IMR-90 (cell line): ENCODE data around the gene ABCF1. TPM values are rescaled to one million over a fixed set of nuclear protein-coding genes. Genes with fewer than 3 reads are reported as not detected.

Experiments
- ATAC-seq: fragments of 200-7000 bp; cut with Tn5 transposase; 2 replicates; pipeline ENCODE4 v1.9.1; 2020; ENCODE audit warnings: low read depth, mild to moderate bottlenecking, moderate library complexity
- BruUV-seq: library from RNA; stranded (reverse); fragments of 400-500 nt; replicated peaks from 2 replicates; lab custom pipeline; 2021; lab: Mats Ljungman, UMichigan
- CTCF ChIA-PET: fragments of 300-600 bp; formaldehyde crosslinking; extraction: SDS; loops from one replicate; lab custom pipeline; 2021; ENCODE audit warnings: antibody characterized with exemption; lab: Yijun Ruan, JAX
- POLR2A ChIA-PET: fragments of 300-600 bp; sonication (Branson Sonifier 250); formaldehyde crosslinking; loops from one replicate; lab custom pipeline; 2022; ENCODE audit warnings: antibody characterized with exemption; ENCODE audit not compliant: unreplicated experiment; lab: Charles Lee
- DNase-seq: peaks from one replicate; pipeline ENCODE4 v3.0.0; 2013
- H2AFZ ChIP-seq: replicated peaks from 2 replicates; pipeline ENCODE3; 2013; ENCODE audit warnings: low read length, mild to moderate bottlenecking; ENCODE audit not compliant: poor library complexity
- H2AK5ac ChIP-seq: 2 replicates; pipeline ENCODE4 v1.6.1; 2013; ENCODE audit warnings: low read depth, low read length, inconsistent platforms
- H2AK9ac ChIP-seq: replicated peaks from 2 replicates; pipeline ENCODE3; 2013; ENCODE audit warnings: mild to moderate bottlenecking, low read depth, low read length, moderate library complexity; ENCODE audit not compliant: poor library complexity
- H2BK120ac ChIP-seq: 2 replicates; pipeline ENCODE4 v1.6.1; 2013; ENCODE audit warnings: low read depth, low read length, inconsistent platforms
- H2BK15ac ChIP-seq: 3 replicates; pipeline ENCODE4 v1.6.1; 2013; ENCODE audit warnings: low read depth, low read length, inconsistent platforms
- H2BK20ac ChIP-seq: 2 replicates; pipeline ENCODE4 v1.6.1; 2013; ENCODE audit warnings: low read depth, mild to moderate bottlenecking, inconsistent platforms, low read length, moderate library complexity
- H2BK5ac ChIP-seq: 2 replicates; pipeline ENCODE4 v1.6.1; 2013; ENCODE audit warnings: mild to moderate bottlenecking, low read depth, low read length, inconsistent platforms; ENCODE audit not compliant: poor library complexity, severe bottlenecking
- H3K14ac ChIP-seq: replicated peaks from 2 replicates; pipeline ENCODE4 v1.6.1; 2013; ENCODE audit warnings: low read depth, low read length, inconsistent platforms
- H3K18ac ChIP-seq: 2 replicates; pipeline ENCODE4 v1.6.1; 2013; ENCODE audit warnings: low read depth, low read length, control low read depth
- H3K23ac ChIP-seq: 2 replicates; pipeline ENCODE4 v1.6.1; 2013; ENCODE audit warnings: low read depth, low read length, inconsistent platforms
- H3K27ac ChIP-seq: 2 replicates; pipeline ENCODE4 v1.5.1; 2013; ENCODE audit warnings: mild to moderate bottlenecking, control low read depth, low read length; ENCODE audit not compliant: insufficient read depth
- H3K27me3 ChIP-seq: 2 replicates; pipeline ENCODE4 v1.6.1; 2013; ENCODE audit warnings: low read length; ENCODE audit not compliant: control insufficient read depth, insufficient read depth
- H3K36me3 ChIP-seq: 2 replicates; pipeline ENCODE4 v1.6.1; 2013; ENCODE audit warnings: low read length, mixed read lengths; ENCODE audit not compliant: control insufficient read depth, insufficient read depth
- H3K4ac ChIP-seq: 2 replicates; pipeline ENCODE4 v1.6.1; 2013; ENCODE audit warnings: low read depth, low read length, inconsistent platforms
- H3K4me1 ChIP-seq: 2 replicates; pipeline ENCODE4 v1.6.1; 2013; ENCODE audit warnings: low read length, mixed read lengths; ENCODE audit not compliant: control insufficient read depth, insufficient read depth
- H3K4me2 ChIP-seq: 2 replicates; pipeline ENCODE4 v1.6.1; 2013; ENCODE audit warnings: low read depth, mild to moderate bottlenecking, control low read depth, low read length, moderate library complexity
- H3K4me3 ChIP-seq: 2 replicates; pipeline ENCODE4 v1.5.1; 2013; ENCODE audit warnings: low read depth, mild to moderate bottlenecking, control low read depth, low read length, moderate library complexity; ENCODE audit not compliant: insufficient read depth
- H3K56ac ChIP-seq: 2 replicates; pipeline ENCODE4 v1.6.1; 2013; ENCODE audit warnings: low read length, inconsistent platforms; ENCODE audit not compliant: insufficient read depth; ENCODE audit errors: extremely low read depth
- H3K79me1 ChIP-seq, 2 experiments: 2 replicates each; pipeline ENCODE4 v1.6.1; 2013; ENCODE audit warnings: low read length in 2 of 2, inconsistent platforms in 1 of 2, low read depth in 1 of 2
- H3K9ac ChIP-seq: 2 replicates; pipeline ENCODE4 v1.6.1; 2013; ENCODE audit warnings: low read depth, low read length, control low read depth
- H3K9me1 ChIP-seq: 2 replicates; pipeline ENCODE4 v1.6.1; 2013; ENCODE audit warnings: low read length, inconsistent platforms; ENCODE audit not compliant: insufficient read depth
- H3K9me3 ChIP-seq: 2 replicates; pipeline ENCODE4 v1.6.1; 2013; ENCODE audit warnings: low read length; ENCODE audit not compliant: control insufficient read depth, insufficient read depth
- H4K20me1 ChIP-seq: 2 replicates; pipeline ENCODE4 v1.6.1; 2013; ENCODE audit warnings: low read length, inconsistent platforms; ENCODE audit not compliant: insufficient read depth
- H4K5ac ChIP-seq: 2 replicates; pipeline ENCODE4 v1.6.1; 2013; ENCODE audit warnings: mild to moderate bottlenecking, low read depth, low read length, control low read depth
- H4K8ac ChIP-seq, 2 experiments: 2 replicates each; pipeline ENCODE4 v1.6.1; 2013; ENCODE audit warnings: low read depth in 2 of 2, low read length in 2 of 2, control low read depth in 1 of 2, inconsistent platforms in 1 of 2
- H4K91ac ChIP-seq: 2 replicates; pipeline ENCODE4 v1.6.1; 2013; ENCODE audit warnings: low read depth, low read length, inconsistent platforms; ENCODE audit not compliant: insufficient read depth
- CEBPB ChIP-seq: IDR thresholded peaks from 2 replicates; pipeline ENCODE4 v1.6.1; 2012; ENCODE audit warnings: low read depth, low read length, improper control_type of control experiment
- CHD1 ChIP-seq: IDR thresholded peaks from 2 replicates; pipeline ENCODE4 v1.6.1; 2012; ENCODE audit warnings: low read depth, low read length, improper control_type of control experiment
- CTCF ChIP-seq: conservative IDR thresholded peaks from 2 replicates; pipeline ENCODE4 v1.5.1; 2012; ENCODE audit warnings: mild to moderate bottlenecking, low read depth, low read length, improper control_type of control experiment
- ELK1 ChIP-seq: fragments of 150-350 bp; IDR thresholded peaks from 2 replicates; pipeline ENCODE4 v1.6.1; 2016; ENCODE audit warnings: low read depth, mild to moderate bottlenecking, low read length, moderate library complexity, borderline replicate concordance
- FOS ChIP-seq: fragments of 150-350 bp; IDR thresholded peaks from 2 replicates; pipeline ENCODE4 v1.6.1; 2016; ENCODE audit warnings: low read depth, low read length
- POLR2A ChIP-seq: IDR thresholded peaks from 2 replicates; pipeline ENCODE4 v1.6.1; 2012; ENCODE audit warnings: mild to moderate bottlenecking, low read depth, low read length
- RCOR1 ChIP-seq: IDR thresholded peaks from 2 replicates; pipeline ENCODE4 v1.6.1; 2012; ENCODE audit warnings: mild to moderate bottlenecking, low read length, improper control_type of control experiment; ENCODE audit not compliant: insufficient replicate concordance
- RFX5 ChIP-seq: IDR thresholded peaks from 2 replicates; pipeline ENCODE4 v1.8.0; 2012; ENCODE audit warnings: low read depth, mild to moderate bottlenecking, low read length, moderate library complexity
- SMC3 ChIP-seq: fragments of 150-350 bp; IDR thresholded peaks from 2 replicates; pipeline ENCODE4 v1.6.1; 2016; ENCODE audit warnings: low read depth, mild to moderate bottlenecking, antibody characterized with exemption, low read length, moderate library complexity
- WGBS, 2 experiments: methylation state at CpG; one replicate each; pipeline versions ENCODE4 v1.1.5 to v1.1.7; 2013; ENCODE audit warnings: missing lambda C conversion rate in 2 of 2; ENCODE audit not compliant: insufficient read length in 1 of 2; ENCODE audit errors: extremely low coverage in 2 of 2; 5-methylcytosine and 5-hydroxymethylcytosine counted together
- dilution Hi-C: fragments of 300-500 bp; cut with HindIII; formaldehyde crosslinking; loops from one replicate; pipeline ENCODE4 v1.14.3; 2018; ENCODE audit warnings: low sequenced_read_pairs; ENCODE audit not compliant: unreplicated experiment
- in situ Hi-C: fragments of 300-500 bp; cut with MboI; formaldehyde crosslinking; loops from 3 replicates; pipeline ENCODE4 v1.14.3; 2019; ENCODE audit warnings: low sequenced_read_pairs, inconsistent platforms, mixed read lengths
- intact Hi-C: fragments of 100-400 bp; cut with micrococcal nuclease; formaldehyde crosslinking; loops from 2 replicates; pipeline ENCODE4 v1.10.0; 2022
- polyA plus RNA-seq, 3 experiments: library from polyadenylated mRNA; depleted of rRNA; stranded (reverse); fragments of >200 nt; gene quantifications; 2 replicates each; pipeline ENCODE4 v1.2.3, GENCODE V29; 2012; ENCODE audit warnings: low replicate concordance in 1 of 3
- total RNA-seq: library from RNA; depleted of rRNA; stranded (reverse); fragments of >200 nt; gene quantifications from 2 replicates; pipeline ENCODE4 v1.2.3, GENCODE V29; 2012

Gene ABCF1
- total and polyA plus RNA-seq, 2 of the 4 experiments (the other 2 are of a cell fraction) = 39.1 to 48.6 TPM

GRCh38 chr6:30601436-30601814 lies 30.2 kb downstream of the ABCF1 start:
- ChIA-PET POLR2A (interaction anchor here (2.2 kb wide), 1 partner anchor 14 kb away, joined by 8 read pairs; no protein-coding TSS in a partner anchor), CTCF (no interaction called here)
- no peak overlapping the region for H2AFZ ChIP-seq
- in situ Hi-C loops (no loop called here), dilution Hi-C loops (no loop called here), intact Hi-C loops (no loop called here)
- H2BK20ac ChIP-seq = no peak overlapping the region
- H3K36me3 ChIP-seq = peaks cover 60% of the 10 kb centered on the region
- H3K56ac ChIP-seq = no peak overlapping the region
- no peak overlapping the region for H3K4me2 ChIP-seq
- H2BK5ac ChIP-seq = no peak overlapping the region
- WGBS, 2 experiments = 86% methylated on average over 1 of the region's 6 CpGs; no CpG with 5 or more reads in 1 of the 2 experiments
- H2BK120ac ChIP-seq = no peak overlapping the region
- no peak overlapping the region for H3K18ac ChIP-seq
- BruUV-seq = no TSS peak
- no peaks in the 10 kb centered on the region for H3K27me3 ChIP-seq
- no peak overlapping the region for H3K9ac ChIP-seq
- no peak overlapping the region for H2AK9ac ChIP-seq
- no peak overlapping the region for H3K23ac ChIP-seq
- H3K14ac ChIP-seq = no peak overlapping the region
- no peaks in the 10 kb centered on the region for H3K4me1 ChIP-seq
- H4K8ac ChIP-seq = no peak overlapping the region
- no peak overlapping the region for H3K27ac ChIP-seq
- H3K9me1 ChIP-seq = 0 out of 2 replicates have a peak, but pooled peaks cover 5% of the 10 kb centered on the region
- H2AK5ac ChIP-seq = no peak overlapping the region
- H3K4me3 ChIP-seq = no peak overlapping the region
- no peak overlapping the region for H4K5ac ChIP-seq
- no peak for ATAC-seq
- peaks cover 9 to 41% of the 10 kb centered on the region in 2 experiments; a peak in 3 of 4 replicates for H3K79me1 ChIP-seq
- no peaks in the 10 kb centered on the region for H3K9me3 ChIP-seq
- H4K91ac ChIP-seq = no peak overlapping the region
- DNase-seq = no peak
- H2BK15ac ChIP-seq = no peak overlapping the region
- TF ChIP-seq SMC3 (no peak), CTCF (no peak), RFX5 (no peak), CEBPB (no peak), CHD1 (no peak), POLR2A (no peak), FOS (no peak), ELK1 (no peak), RCOR1 (no peak)
- H4K20me1 ChIP-seq = peaks cover 56% of the 10 kb centered on the region
- no peak overlapping the region for H3K4ac ChIP-seq
